NCI-H128 (cell line): ENCODE data around the gene SEC14L5.

Experiments
- DNase-seq: peaks from one replicate; lab custom pipeline; 2025; ENCODE audit not compliant: unreplicated experiment; lab: John Stamatoyannopoulos, UW

SEC14L5 gene

DNA sequence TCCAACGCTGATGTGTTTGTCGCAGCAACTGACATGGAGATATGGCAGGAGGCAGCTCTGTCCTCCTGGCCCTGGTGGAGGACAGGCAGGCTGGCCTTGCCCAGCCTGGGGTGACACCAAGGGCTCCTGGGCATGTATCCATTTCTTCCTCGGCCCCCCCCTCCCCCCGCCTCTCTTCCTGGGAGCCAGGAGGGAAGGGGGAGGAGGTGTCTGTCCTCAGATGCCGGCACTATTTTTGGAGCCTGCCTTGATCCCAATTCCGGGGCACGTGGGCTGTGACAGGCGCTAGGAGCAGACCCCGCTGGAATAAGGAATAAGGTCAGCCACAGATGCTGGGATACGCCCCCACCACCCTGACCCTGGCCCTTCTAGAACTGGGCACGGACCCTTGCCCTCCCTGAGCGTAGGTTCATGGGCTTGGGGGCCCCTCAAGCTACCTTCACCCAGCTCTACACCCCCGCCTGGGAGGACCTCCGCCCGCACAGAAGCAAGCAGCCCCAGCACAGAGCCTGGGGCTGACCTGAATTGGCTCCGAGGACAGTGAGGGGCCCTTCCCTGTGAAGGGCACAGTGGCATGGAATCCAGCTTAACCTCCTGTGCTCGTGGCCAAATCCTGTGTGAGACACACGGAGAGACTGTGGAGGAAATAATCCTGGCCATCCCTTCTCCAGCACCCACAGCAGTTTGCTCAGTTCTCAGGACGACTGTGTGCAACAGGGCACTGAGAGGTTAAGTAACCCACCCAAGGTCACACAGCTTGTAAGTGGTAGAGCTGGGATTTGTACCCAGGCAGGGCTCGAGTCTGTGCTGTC lies 24.1 kb downstream of the SEC14L5 start:
- DNase-seq, result no peak

DNA sequence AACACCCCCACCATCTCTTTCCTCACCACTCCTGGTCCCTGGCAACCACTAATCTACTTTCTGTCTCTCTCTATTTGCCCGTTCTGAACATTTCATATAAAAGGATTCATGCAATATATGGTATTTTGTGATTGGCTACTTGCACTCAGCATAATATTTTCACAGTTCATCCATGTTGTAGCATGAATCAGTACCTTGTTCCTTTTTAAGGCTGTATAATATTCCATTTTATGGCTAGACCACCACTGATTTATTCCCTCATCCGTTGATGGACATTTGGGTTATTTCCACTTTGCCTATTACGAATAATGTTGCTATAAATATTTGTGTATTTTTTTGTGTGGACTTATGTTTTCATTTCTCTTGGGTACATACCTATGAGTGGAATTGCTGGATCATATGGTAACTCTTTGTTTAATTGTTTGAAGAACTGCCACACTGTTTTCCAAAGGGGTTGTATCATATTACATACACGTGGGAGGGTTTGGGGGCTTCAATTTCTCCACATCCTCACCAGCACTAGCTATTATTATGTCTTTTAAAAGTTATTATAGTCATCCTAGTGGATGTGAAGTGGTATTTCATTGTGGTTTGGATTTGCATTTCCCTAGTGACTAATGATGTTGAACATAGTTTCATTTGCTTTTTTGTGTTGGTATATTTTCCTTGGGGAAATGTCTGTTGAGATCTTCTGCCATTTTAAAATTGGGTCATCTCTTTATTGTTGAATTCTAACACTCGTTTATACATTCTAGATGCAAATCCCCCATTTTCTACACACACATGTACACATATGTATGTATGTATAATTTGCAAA lies 26.3 kb downstream of the SEC14L5 start:
- no peak for DNase-seq

DNA sequence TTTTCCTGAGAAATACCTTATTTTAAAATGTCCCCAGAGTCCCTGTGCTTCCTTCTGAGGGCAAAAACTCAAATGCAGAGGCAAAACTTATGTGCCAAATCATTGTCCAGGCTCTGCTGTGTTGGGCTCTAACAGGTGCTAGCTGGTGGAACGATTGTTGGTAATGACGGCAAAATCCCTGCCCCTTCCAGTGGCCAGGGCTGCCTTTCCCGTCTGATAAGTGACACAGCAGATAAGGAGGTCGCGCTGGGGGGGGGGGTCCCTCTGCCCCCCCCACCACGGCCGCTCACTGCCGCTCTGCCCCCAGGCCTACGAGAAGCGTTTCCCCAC lies 29.1 kb downstream of the SEC14L5 start:
- DNase-seq, result no peak

DNA sequence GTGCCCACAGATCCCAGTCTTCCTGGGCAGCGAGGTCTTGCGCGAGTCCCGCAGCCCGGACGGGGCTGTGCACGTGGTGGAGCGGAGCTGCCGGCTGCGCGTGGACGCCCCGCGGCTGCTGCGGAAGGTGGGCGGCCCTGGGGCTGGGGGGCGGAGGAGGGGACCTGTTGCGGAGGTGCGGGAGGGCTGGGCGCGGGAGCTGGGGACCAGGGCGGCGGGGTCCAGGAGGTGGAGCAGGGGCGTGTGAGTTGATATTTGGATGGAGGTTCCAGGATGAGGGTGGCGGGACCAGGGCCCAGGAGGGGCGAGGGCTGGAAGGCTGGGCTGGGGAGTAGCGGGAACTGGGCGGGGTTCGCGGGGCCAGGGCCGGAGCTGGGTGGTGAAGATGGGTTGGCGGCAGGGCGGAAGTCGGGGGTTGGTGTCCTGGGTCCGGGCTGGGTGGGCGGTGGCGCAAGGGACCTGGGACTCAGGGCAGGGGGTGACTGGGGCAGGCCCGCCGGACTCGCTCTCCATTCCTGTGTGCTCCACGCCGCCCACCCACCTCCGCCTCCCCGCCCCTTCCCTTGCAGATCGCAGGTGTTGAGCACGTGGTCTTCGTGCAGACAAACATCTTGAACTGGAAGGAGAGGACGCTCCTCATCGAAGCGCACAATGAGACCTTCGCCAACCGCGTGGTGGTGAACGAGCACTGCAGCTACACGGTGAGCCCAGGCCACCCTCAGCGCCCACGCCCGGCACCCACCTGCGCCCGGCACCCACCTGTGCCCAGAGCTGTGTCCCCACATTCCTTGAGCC lies 29.6 kb downstream of the SEC14L5 start:
- no peak for DNase-seq

DNA sequence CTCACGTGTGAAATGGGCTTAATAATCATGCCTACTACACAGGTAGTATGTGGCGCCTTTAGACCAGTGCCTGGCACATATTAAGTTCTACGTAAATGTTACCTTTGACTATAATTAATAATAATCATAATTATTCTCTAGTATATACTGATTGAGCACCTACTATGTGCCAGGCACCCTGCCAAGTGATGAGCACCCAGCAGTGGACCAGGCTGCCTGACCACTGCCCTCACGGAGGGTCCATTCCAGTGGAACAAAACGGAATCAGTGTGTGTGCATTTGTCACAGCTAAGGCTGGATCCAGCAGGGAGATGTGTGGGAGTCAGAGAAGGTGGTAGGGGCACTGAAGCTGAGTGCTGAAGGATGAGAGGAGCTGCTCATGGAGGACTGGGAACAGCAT lies 30.5 kb downstream of the SEC14L5 start:
- no peak for DNase-seq

DNA sequence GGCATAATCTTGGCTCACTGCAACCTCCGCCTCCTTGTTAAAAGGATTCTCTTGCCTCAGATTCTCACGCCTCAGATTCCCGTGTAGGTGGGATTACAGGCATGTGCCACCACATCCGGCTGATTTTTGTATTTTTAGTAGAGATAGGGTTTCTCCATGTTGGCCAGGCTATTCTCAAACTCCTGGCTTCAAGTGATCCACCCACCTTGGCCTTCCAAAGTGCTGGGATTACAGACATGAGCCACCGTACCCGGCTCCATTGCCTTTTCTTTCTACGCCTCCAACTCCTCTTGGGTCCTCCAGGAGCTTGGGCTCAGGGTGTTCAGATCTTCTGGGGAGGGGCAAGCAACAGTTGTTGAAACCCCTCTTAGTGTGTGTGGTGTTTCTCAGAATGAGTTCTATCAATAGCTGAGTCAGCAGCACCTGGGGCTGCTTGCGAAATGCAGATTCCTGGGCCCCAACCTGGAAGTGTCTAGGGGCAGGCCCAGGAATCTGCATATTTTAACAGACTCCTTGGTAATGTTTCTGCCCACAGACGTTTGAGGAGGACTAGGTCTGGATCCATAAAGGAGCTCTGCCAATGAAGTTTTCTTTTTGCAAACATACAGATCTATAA lies 31.4 kb downstream of the SEC14L5 start:
- no peak for DNase-seq

DNA sequence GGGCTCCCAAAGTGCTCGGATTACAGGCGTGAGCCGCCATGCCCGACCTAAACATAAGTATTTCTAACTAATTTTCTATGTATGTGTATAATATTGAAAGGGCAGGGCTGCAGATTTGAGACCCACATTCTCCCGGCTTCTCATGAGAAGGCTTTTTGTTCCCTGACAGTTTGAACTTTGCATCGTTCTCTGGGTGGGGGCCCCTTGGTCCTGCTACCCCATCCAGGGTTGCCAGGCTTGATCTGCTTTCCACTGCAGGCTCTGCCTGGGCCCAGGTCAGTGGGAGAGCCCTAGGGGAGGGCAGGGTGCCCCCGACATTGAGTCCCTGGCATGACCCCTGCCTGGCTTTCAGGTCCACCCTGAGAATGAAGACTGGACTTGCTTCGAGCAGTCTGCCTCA lies 32.3 kb downstream of the SEC14L5 start:
- no peak for DNase-seq

DNA sequence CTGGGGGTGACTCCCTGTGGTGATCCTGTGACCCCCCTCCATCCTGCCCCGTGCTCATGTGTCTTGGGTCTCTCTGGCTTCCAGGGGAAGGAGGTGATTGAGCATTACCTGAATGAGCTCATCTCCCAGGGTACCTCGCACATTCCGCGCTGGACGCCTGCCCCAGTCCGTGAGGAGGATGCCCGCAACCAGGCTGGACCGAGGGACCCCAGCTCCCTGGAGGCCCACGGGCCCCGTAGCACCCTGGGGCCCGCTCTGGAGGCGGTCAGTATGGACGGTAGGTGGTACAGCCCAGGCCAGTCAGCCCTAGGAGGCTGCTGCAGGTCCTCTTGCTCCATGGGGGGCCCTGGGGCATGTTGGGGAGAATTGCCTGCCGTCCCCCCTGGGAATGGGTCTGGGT lies 33.6 kb downstream of the SEC14L5 start:
- DNase-seq, result no peak

DNA sequence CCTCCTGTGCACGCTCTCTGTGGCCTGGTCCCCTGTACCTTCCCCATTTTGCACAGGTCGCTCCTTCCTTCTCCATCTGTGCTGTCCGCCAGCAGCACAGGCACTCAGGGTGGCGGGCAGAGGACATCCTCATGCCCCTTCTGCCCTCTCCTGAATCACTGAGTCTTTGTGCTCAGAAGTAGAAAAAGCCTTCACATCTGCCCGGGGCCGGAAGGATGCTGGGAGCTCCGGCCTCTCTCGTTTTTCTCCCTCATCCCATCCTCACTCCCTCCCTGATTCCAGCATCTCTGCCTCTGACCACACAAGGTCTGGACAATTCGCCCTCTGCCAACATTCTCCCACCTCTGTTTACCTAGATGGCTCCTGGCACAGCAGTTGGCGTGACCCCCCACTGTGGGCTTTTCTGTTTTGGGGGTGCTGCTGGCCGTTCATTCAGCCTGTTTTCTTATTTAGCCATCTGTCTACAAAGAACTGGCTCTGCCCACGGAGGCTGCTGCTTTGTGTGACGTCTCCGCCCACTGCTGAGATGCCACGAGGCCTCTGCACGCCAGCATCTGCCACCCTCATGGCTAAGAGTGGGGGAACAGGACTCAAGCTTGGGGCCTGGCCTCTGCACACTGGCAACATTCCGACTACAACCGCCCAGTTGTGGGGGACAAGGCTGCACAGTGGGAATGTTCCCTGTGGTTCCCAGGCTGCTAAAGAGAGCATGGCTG lies 36.7 kb downstream of the SEC14L5 start:
- no peak for DNase-seq

DNA sequence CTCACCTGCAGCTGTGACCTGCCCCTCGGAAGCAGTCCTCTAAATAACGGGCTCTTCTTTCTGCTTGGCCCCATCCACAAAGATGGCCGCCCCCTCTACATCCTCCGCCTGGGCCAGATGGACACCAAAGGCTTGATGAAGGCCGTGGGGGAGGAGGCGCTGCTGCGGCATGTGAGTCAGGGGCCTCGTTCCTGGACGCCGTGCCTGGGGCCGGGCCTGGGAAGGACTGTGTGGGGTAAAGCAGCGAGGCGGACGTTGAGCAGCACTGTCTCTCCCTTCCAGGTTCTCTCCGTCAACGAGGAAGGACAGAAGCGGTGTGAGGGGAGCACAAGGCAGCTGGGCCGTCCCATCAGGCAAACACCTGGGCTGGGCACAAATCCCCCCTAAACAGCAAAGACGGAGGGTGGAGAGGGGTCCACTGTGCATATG lies 42.5 kb downstream of the SEC14L5 start:
- no peak for DNase-seq

DNA sequence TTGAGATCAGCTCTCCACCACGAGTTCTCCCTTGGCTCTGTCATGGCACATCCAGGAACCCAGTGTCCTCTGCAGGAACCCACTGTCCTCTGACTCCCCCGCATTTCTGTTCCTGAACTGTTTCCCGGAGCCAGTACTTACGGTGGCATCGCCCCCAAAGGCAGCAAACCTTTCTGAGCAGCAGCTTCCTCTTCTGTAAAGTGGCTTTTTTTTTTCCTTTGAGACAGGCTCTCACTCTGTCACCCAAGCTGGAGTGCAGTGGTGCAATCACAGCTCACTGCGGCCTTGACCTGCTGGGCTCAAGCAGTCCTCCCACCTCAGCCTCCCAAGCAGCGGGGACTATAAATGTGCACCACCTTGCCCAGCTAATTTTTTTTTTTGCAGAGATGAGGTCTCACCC lies 43.4 kb downstream of the SEC14L5 start:
- DNase-seq, result no peak

DNA sequence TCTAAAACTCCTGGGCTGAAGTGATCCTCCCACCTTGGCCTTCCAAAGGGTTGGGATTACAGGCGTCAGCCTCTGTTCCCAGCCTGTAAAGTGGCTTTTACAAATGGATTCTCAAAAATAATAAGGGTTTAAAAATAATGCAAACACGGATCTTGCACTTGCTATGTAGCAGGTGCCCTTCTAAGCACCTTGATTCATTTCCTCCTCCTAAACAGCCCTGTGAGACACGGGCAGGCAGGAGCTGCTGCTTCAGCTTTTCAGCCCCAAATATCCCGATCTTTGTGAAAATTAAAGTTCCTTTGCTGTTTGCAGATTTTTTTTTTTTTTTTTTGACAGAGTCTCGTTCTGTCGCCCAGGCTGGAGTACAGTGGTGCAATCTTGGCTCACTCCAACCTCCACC lies 43.9 kb downstream of the SEC14L5 start:
- no peak for DNase-seq

DNA sequence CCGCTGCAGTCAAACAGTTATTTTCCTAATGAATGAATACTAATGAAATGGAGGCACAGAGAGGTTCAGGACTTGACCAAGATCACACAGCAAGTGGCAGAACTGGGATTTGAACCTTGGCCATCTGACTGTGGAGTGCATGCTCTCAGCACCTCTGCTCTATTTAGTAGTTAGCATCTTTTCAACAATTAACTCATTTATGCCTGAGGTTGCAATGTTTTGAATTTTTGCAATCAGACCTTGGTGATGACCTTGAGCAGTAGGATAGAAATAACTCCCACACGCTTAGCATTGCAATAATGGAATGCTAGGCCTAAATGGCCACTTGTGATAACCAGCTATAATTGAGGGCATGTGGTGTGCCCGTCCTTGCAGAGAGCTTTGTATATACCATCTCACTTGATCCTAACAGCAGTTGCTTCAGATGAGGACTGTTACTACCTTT lies 44.6 kb downstream of the SEC14L5 start:
- DNase-seq, result no peak

DNA sequence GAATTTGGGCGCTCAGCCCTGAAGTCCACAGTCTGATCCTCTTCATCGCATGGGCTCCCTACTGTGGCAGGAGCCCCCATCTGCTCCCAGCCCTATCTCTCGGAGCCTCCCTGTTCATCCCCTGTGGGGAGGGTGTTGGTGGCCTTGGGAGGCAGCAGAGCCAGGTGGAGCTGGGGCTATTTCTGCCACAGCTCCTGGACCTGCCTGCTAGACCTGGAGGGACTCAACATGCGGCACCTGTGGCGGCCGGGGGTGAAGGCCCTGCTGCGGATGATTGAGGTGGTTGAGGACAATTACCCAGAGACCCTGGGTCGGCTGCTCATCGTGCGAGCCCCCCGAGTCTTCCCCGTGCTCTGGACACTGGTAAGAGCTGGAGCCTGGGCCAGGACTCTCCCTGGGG lies 45.1 kb downstream of the SEC14L5 start:
- no peak for DNase-seq

DNA sequence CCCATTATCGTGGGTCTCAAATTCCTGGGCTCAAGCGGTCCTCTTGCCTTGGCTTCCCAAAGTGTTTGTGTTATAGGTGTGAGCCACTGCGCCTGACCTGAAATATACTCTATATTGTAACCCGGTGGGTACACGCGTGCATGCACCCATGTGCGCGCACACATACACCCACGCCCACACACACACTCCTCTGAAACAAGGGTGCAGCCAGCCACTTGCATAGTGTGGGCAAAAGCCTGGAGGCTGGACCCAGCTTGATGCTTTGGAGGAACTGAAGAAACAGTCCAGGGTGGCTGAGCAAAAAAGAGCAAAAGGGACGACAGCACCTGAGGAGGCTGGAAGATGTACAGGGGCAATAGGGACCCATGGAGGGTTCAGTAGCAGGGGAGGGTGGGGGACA lies 45.7 kb downstream of the SEC14L5 start:
- no peak for DNase-seq

DNA sequence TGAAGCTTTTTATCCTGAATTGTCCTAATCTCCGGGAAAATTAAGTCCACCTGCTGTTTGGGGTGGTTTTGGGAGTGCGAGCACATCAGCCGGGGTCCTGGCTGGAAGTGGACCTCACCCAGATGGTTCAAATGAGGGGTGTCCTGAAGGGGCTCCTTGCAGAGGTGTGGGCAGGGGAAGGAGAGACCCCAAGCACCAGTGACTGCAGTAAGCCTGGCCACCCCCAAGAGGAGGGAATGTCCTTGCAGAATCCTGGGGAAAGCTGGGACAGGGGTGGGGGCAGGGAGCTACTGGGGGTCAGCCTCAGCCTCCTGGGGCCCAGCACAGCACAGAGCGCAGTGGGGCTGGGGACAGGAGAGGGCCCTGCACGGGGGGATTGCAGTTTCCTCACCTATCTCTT lies 46.2 kb downstream of the SEC14L5 start:
- no peak for DNase-seq

DNA sequence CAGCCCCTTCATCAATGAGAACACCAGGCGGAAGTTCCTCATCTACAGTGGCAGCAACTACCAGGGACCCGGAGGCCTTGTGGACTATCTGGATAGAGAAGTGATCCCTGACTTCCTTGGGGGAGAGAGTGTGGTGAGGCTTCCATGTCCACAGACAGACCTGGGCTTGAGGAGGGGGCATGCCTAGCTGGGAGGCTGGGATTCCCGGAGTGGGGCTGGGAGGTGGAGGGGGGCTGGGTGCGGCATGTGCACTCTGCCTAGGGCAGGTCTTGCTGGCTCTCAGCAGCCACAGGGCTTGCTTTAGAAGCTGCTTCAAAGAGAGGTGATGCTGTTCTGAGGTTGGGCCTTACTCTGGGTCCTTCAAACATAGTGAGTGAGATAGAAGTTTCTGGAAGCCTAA lies 47.8 kb downstream of the SEC14L5 start:
- no peak for DNase-seq

DNA sequence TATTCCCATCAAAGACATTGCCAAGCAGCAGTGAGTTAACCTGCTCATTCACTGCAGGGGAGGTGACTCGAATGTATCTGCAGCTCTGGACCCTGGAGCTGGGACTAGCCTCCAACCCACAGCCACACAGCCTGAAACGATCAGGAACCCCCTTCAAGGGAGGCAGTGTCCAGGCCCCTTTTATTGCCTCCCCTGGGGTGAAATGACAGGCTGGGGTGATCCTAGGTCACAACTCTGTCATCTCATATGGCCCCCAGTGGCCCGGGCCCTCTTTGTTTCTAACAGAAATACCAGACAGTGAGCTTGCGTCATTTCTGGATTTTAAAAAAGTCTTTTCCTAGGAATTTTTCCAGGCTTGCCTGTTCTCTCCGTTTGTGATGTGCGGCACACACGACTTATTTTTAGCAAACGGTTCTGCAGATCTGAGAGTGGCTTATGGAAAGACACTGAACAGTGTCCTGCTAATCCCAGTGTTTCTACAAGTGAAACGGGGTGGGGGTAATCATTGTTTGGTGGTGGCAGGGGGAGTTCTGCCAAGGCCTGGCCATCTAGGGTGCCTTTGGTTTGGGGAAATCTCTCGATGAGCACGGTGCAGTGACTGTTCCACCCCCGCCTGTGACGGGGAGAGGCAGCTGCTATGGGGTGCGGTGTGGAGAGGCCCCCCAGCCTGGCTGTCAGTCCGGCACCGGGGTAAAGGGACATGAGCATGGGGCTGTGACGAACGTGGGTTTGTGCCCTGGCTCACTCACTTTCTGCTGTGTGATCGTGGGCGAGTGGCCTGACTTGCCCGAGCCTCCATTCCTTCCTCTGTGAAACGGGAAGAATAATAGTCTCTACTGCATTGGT lies 48.4 kb downstream of the SEC14L5 start:
- DNase-seq, result no peak

DNA sequence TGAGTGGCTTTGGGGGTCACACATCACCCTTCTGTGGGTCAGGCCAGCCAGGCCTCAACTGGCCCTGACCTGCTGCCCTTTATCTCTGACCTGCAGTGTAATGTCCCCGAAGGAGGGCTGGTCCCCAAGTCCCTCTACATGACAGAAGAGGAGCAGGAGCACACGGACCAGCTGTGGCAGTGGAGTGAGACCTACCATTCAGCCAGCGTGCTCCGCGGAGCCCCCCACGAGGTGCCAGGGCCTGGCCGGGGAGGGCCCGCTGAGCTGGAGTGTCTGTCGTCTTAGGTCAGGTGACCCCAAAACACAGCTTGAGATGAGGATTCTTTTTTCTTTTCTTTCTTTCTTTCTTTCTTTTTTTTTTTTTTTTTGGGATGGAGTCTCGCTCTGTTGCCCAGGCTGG lies 49.1 kb downstream of the SEC14L5 start:
- no peak for DNase-seq

DNA sequence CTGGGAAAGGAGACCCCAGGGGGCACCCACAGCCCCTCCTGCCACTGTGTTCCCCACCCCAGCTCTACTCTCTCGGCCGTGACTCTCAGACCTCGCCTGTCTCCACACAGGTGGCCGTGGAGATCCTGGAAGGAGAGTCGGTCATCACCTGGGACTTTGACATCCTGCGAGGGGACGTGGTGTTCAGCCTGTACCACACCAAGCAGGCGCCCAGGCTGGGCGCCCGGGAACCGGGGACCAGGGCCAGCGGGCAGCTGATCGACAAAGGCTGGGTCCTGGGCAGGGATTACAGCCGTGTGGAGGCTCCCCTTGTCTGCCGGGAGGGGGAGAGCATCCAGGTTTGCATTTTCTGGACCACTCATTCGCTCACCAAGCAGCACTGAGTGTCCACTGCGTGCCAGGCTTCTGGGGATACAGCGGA lies 50.2 kb downstream of the SEC14L5 start:
- DNase-seq, result no peak
